ENCODE results near the gene LRP5. TPM values are rescaled to one million over a fixed set of nuclear protein-coding genes. Genes with fewer than 3 reads are reported as not detected.

Gene LRP5
- total and polyA plus RNA-seq, 9 of the 15 experiments (the other 6 are each of a cell fraction or from before 2014, with no cell fraction given): 0.48 to 44.2 (median 13.5) TPM

GRCh38 chr11:68460741-68461574 is 148.6 kb downstream of the LRP5 start, which contains the start of gene PPP6R3 (continued):
- no peak for TF ChIP-seq RBM39 (optimal IDR thresholded peaks at IDR 0.05; ENCODE audit: low read depth, low read length)
- no peak for TF ChIP-seq ZNF311 (CRISPR knock-in tag; IDR thresholded peaks at IDR 0.05)
- no peak for TF ChIP-seq NKRF (IDR thresholded peaks at IDR 0.05; ENCODE audit: borderline replicate concordance)
- no peak for TF ChIP-seq ZNF174 (CRISPR knock-in tag; IDR thresholded peaks at IDR 0.05)
- no peak for TF ChIP-seq CGGBP1 (CRISPR knock-in tag; IDR thresholded peaks at IDR 0.05)
- no peak for TF ChIP-seq LCOR (CRISPR knock-in tag; IDR thresholded peaks at IDR 0.05)
- TF ChIP-seq PRPF4 (IDR thresholded peaks at IDR 0.05; ENCODE audit: insufficient read depth, low read depth, low read length, poor library complexity, severe bottlenecking): peak; percentile 46
- peak; percentile 74; the same call in 1 of the 2 replicates for TF ChIP-seq POLR2AphosphoS5 (IDR thresholded peaks at IDR 0.05; ENCODE audit: control insufficient read depth, insufficient read depth, low read depth, low read length)
- TF ChIP-seq ZNF274 (IDR thresholded peaks at IDR 0.05; ENCODE audit: borderline replicate concordance, low read depth, low read length): no peak
- no peak for TF ChIP-seq CSDE1 (IDR thresholded peaks at IDR 0.05)
- peak; percentile 66 for TF ChIP-seq KDM5B (IDR thresholded peaks at IDR 0.05; ENCODE audit: insufficient replicate concordance, low read depth, low read length)
- no peak for TF ChIP-seq FOXP1 (CRISPR knock-in tag; IDR thresholded peaks at IDR 0.05)
- no peak for TF ChIP-seq STAT6 (CRISPR knock-in tag; IDR thresholded peaks at IDR 0.05)
- 0 out of 4 replicates have a peak, but pooled peaks of 1 of the 2 experiments have one; percentile 9 for TF ChIP-seq ZMIZ1 (IDR thresholded peaks at IDR 0.05; ENCODE audit: low read depth in 2 of 2, low read length in 2 of 2)
- TF ChIP-seq ELF1 (tag; IDR thresholded peaks at IDR 0.05): no peak
- TF ChIP-seq ATF4 (CRISPR knock-in tag; IDR thresholded peaks at IDR 0.05): no peak
- peak; percentile 48 for TF ChIP-seq CHD1 (IDR thresholded peaks at IDR 0.05; ENCODE audit: low read length)

All from K562 (cell line).